Fibroblast of the conjunctiva (primary cell): ENCODE data around the gene NOD1.
"Not testable (repeated sequence)": the region's sequence is repeated elsewhere in the genome, so short reads cannot be mapped to it uniquely, and the experiment has no call there.

Source experiments
- DNase-seq: peaks from one replicate; pipeline ENCODE4 v3.0.0-alpha.2; 2010; ENCODE audit warnings: low read depth

NOD1 gene, protein sequence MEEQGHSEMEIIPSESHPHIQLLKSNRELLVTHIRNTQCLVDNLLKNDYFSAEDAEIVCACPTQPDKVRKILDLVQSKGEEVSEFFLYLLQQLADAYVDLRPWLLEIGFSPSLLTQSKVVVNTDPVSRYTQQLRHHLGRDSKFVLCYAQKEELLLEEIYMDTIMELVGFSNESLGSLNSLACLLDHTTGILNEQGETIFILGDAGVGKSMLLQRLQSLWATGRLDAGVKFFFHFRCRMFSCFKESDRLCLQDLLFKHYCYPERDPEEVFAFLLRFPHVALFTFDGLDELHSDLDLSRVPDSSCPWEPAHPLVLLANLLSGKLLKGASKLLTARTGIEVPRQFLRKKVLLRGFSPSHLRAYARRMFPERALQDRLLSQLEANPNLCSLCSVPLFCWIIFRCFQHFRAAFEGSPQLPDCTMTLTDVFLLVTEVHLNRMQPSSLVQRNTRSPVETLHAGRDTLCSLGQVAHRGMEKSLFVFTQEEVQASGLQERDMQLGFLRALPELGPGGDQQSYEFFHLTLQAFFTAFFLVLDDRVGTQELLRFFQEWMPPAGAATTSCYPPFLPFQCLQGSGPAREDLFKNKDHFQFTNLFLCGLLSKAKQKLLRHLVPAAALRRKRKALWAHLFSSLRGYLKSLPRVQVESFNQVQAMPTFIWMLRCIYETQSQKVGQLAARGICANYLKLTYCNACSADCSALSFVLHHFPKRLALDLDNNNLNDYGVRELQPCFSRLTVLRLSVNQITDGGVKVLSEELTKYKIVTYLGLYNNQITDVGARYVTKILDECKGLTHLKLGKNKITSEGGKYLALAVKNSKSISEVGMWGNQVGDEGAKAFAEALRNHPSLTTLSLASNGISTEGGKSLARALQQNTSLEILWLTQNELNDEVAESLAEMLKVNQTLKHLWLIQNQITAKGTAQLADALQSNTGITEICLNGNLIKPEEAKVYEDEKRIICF

DNA sequence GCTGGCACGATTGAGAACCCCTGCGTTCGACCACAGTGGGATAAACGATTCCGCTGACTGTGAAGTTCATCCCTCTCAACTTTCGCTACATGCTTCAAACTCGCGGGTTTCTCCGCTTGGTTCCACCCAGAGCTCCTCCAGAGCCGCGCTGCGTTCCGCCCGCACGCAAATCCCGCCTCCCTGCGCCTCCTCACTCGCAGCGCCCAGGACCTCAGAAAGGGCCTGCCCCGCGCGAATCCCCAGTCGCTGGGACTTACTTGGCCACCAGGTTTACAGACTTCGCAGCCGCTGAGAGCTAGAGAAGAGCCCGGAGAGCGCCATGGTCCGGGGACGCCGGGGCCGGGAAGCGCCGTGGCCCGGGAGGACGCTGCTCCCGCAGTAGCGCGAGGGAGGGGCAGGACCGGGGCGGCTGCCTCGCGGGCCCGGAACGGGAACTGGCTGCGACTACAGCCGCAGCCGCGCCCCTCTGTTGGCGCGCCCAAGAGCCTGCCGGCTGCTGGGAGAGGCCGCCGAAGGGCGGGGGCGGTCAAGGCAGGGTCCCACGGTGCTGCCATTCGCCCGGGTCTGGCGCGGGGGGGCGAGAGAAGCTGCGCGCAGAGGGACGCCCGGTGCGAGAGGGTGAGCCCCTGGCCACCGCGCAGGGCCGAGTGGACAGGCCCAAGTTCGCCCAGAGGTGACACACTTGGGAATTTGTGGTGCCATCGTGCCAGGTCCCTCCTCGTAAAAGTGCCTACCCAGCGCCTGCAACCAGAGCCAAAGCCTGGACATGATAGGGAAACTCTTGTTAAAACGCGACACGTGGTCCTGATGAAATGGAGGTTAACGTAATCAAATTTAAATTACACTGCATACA, at the start of gene NOD1:
Gene NOD1, minus strand, starts transcription at position 436 of the 853 bp plus-strand sequence. CDS start 21,863 bp downstream, outside the sequence.
- peak; percentile 59 for DNase-seq

DNA sequence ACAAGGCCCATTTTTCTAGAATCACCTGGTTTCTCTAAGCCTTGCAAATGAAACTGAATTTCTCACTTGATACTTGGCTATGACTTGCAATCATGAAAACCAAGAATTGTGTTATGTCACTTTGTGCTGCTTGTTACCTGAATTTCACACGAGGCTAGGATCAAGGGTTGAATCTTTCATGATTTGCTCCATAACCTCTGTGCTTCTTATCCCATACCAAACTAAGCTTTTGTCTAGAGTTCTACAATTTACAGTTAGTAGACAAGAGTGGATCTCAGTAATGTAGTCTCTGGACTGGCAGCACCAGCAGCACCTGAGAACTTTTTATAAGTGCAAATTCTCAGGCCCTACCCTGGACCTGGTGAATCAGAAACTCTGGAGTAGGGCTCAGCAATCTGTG, 48.7 kb upstream of the NOD1 start:
- not testable (repeated sequence) for DNase-seq

DNA sequence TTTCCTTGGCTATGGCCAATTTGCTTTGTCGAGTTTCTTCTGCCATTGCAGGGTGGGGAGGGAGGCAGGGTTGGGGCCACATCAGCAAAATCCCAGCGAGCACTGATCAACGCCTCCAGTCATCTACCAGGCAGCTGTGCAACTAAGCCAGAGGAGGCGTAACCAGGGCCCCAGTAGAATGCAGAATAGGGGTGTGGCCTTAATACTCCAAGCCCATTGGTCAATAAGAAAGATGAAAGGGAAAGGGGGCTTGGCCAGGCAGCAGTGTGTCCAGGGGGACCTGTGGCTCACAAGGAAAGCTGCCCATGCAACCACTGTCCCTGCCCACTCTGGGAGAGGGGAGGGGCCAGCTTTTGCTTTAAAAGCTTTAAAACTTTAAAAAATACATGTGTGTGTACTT, 47.6 kb upstream of the NOD1 start:
- no peak for DNase-seq

DNA sequence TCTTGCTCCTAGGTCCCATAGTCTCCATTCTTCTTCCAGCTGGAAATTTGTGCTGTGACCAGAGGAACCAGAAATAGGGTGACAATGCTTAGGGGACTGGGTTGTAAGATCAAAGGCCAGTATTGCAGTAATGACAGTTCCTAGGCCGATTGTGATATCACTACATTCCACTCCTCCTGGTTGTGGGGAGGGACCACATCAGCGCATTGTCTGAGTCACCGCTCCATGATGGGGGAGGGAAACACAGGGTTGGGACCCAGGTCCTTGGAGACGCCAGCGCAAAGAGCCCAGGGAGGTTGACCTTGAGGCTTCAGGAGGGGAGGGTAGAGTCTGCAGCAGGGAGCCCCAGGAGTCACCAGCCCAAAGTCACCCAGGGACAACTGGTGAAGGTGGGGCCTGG, 46.8 kb upstream of the NOD1 start:
- no peak for DNase-seq

DNA sequence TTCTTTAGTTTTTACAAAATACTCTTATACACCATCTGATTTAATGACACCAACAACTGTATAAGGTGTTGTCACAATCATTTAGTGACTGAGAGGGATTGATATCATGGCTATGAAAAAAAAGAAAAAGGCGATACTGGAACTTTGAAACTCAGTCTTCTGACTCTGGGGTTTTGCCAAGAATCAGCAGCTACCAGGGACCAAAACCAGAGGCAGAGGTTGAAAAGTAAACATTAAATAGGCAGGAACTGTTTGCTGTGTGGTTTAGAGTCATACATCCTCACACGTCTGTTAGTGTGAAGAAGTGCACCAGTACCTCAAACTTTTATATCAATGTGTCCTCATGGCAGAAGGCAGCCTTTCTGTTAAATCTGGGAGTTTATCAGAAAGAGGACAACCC, 46.0 kb upstream of the NOD1 start:
- DNase-seq = no peak

DNA sequence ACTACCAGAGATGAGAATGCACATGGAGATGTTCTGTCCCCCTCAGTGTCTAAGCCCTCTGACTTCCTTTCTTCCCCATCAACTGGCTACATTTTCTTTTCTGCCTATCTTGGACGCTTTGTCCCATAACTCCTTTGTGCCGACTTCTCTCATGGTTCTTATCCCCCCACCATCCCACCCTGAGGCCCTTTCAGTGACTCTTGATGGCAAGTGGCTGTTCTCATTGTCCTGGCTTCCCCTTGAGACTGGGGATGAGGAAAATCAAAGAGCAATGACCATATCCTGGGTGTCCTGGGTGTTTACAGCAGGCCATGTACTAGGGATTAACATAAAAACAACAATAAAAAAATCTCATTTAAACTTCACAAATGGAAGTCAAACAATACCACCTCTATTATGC, 44.9 kb upstream of the NOD1 start:
- DNase-seq = no peak

DNA sequence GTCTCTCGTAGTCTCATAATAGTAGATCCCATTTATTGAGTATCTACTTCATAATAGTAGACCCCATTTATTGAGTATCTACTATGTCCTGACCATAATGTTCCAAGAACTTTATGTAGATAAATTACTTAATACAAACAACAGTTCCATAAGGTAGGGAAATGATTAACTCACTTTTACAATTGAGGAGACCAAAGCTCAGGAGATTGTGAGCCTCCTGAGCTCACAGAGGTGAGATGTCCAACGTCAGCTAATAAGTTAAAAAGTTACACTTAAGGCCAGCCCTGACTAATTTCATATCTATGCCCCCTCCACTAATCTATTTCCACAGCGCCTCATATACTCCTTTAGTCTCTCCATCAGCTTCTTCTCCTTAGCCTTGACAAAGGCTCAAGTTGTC, 43.6 kb upstream of the NOD1 start:
- DNase-seq = no peak

DNA sequence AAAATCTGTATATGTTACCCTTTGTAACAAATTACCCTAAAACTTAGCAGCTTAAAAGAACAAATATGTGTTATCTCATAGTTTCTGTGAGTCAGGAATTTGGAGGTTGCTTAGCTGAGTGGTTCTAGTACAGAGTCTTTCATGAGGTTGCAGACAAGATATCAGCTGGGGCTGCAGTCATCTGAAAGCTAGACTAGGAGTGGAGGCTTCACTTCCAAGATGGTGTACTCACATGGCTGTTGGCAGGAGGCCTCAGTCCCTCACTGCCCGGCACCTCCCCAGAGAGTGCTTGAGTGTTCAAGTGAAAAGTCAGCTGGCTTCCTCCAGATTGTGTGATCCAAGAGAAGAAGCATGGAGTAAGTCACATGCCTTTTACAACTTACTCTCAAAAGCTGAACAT, 42.9 kb upstream of the NOD1 start:
- DNase-seq = no peak

DNA sequence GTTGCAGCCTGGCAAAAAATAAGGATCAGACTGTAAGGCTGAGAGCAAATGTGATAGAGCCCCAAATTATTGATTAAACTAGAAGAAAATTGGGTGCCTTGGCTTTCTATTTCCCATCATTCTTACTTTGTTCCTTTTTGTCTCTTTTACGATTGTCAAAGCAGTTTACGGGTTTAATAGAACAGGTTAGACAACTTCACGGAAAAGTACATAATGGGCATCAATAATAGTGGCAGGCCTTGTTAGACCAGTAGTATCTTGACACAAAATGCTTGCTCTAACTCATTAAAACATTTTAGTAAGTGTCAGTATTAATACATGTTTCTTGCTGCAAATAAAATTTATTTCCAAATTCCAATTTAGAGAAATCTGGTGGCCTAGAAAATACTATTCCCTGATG, 40.5 kb upstream of the NOD1 start:
- no peak for DNase-seq

DNA sequence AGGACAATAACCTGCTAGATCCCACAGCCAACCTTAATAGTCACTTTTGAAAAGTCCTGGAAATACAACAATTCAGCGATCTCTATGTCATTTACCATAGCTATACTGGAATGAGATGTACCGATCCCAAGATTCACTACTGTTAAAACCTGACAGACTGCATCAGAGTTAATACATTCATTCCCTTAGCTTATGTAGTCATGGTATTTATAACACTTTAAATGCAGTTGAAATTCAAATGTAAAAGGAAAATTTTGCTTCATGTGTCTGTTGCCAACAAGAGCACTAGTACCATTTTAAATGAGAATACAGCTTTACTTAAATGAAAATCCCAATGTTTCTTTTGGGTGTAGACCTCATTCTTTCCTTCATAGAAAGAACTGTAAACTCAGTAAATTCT, 37.2 kb upstream of the NOD1 start:
- DNase-seq = no peak

DNA sequence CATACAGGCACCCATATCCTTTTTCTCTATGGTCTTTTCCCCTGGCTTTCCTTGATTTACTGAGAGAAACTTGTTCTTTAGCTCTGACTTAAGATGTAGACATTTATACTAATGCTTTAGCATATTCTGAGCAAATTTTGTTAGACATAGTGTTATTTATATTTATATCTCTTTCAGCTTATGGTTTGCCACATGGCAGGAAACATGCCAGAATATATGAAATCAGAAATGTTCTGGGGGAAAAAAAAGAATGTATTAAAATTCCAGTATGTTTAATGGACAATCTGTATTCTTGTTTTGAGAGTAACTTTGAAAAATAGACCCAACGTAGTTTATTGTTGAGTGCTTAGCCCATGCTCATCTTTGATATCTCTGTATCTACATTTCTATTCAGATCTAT, 36.2 kb upstream of the NOD1 start:
- no peak for DNase-seq

DNA sequence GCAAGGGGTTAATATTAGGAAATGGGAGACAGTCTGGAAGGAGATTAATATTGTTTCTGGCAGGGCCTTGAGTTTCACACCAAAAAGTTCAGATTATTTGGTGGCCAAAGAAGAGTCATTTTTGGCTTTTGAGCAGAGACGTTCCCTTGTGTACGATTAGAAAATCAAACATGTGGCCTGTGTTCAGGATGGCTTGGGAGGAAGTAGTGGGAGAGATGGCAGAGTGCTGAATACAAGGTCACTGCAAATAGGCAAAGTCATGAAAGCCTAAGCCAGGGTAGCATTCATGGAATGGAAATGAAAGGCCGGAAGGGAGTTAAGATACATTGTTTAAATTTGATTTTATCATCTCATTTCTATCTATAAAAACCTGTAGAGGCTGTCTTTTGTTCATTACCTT, 35.6 kb upstream of the NOD1 start:
- no peak for DNase-seq

DNA sequence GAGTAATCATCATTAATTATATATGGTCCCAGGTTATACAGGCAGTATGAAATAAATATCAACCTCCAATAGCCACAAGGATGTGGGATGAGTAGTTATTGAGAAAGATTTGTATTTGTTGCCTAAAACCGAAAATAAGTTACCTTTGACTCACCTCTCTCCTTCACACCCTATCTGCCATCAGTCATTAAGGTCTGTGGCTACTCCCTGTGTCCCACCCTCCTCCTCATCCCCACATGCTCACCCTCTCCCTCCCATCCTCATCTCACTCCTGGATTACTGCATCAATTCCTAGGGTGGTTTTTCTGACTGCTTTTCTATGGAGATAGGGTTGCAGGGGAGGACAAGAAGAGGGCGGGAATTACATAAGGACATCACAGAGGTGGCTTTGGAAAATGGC, 35.2 kb upstream of the NOD1 start:
- no peak for DNase-seq

DNA sequence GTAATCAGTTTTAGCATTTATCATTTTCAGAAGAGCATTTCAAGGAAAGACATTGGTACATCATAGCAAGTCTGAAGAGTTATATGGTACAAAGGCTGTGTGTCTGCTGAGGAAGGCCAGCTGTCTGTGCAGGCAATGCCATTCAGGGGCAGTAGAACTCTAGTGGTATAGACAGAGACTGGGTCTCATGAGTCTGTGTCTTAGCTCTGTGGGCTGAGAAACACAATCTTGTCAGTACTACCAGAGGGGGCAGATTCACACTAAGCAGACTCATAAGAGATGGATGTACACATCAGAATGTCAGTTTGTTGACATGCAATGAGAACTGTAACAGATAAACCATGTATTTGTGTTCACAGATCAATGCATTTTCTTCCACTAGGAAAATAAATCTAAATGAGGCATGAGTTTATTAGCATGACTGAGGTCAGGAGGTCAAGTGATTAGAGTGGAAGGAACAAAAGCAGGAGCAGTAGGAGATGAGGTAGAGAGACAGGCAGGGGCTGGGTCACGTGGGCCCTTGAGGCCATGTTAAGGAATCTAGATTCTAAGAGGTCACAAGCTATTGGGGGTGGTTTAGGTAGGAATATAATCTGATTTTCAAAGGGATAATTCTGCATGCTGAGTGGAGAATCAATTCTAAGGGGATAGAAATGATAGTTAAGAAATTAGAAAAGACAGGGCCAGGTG, 33.5 kb upstream of the NOD1 start:
- DNase-seq = no peak

DNA sequence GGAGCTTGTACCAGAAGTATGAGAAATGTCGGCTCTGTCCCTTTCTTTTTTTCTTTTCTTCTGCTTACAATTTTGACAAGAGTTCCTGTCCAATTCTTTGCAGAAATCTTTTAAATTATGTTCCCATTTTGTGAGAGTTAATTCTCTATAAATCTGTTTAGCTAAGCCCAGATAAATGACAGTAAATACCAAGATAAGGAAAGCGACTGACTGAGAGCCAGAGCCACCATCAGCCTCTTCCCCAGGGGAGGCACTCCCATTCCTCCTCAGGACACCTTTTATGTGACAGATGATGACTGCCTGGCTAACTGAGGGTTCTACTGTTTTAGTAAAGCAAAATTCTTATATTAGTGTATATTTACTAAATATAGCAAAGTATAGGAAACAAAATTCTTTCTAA, 32.9 kb upstream of the NOD1 start:
- no peak for DNase-seq

DNA sequence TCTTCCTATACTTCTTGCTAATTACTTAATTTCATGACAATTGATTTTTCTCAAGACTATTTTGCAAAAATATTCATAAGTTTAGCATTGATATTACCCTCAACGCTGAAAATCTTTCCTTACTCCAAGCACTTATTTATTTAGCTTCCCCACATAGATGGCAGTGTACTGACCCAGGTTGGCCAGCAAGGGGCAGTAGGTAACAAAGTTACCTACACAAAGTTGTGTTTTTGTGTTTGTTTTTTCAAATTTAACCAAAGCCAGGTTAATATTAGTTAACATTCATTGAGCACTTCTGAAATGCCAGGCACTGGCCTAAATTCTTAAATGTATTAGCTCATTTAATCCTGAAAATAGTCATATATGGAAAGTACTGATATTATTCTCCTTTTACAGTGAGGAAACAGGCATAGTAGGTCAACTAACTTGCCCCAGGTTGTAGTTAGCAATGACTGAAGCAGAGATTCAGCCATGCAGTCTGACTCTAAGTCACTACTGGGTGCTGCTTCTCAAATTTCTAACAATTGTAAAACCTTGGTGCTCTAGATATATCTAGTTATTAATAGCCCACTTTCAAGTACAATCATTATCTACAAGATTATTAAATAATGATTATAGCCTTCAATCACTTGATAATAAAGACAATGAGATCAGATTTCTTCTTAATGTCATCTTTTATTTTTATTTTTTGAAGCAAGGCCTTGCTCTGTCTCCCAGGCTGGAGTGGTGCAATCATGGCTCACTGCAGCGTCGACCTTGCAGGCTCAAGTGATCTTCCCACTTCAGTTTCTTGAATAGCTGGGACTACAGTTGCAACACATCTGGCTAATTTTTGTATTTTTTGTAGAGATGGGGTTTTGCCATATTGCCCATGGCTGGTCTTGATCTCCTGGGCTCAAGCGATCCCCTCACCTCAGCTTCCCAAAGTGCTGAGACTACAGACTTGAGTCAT, 31.8 kb upstream of the NOD1 start:
- DNase-seq = peak; percentile 30

DNA sequence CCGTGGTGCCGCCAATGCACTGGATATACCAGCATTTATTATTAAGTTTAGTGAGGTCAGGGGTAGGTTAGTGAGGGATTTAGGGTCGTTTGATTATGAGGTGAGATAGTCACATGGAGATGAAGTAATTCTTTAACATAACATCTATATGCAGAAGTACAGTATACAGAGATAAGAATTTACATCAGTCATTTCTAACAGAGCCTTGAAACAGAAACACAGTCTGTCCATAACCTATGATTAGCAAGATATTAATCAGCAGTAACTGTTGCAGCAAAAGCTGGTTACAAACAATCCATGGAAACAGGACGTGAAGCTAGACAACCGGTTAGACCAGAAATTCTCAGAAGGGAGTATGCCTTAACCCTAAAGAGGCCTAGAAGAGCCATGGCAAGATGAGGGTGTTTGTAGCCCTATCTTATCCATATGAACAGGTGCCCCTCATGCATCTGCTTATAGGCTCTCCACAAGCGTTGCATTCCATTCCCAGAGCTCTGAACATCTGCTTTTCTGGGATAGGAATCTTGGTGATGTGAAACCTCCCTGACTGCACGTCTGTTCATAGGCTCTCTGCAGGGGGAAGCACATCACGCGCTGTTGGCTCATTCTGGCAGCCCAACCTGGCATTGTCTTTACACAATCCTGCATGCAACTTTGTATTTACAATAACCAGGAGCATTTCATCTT, 30.7 kb upstream of the NOD1 start:
- not testable (repeated sequence) for DNase-seq

DNA sequence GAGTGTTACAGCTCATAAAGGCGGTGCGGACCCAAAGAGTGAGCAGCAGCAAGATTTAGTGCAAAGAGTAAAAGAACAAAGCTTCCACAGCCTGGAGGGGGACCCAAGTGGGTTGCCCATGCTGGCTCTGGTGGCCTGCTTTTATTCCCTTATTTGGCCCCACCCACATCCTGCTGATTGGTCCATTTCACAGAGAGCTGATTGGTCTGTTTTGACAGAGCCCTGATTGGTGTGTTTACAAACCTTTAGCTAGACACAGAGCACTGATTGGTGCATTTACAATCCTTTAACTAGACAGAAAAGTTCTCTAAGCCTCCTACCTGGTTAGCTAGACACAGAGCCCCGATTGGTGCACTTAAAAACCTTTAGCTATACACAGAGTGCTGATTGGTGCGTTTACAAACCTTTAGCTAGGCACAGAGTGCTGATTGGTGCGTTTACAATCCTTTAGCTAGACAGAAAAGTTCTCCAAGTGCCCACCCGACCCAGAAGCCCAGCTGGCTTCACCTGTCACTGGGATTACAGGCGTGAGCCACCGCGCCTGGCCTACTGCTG, 28.8 kb upstream of the NOD1 start:
- not testable (repeated sequence) for DNase-seq

DNA sequence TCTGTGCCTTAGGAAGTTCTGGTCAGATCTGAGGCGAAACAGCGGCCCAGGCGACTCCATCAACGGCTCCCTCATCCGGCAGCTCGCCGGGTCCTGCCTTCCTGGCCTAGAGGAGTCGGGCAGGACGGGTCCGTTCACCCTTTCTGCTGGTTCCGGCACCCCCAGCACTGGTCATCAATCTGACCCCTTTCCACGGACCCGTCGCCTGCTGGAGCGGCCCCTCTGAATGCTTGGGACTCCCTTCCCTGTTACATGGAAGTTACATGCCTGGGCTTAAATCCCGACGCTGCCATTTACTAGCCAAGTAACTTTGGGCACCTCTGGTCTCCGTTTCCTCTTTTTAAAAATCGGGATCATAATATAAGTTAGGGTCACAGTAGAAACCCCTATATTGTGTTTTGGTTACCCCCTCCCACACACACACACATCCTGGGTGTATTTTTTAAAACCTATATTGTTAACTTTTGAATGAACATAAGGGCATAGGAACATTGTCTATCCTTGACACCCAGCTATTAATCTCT, 26.7 kb upstream of the NOD1 start:
- DNase-seq = no peak
